ENCODE data around the gene PPFIA2.

- TF ChIP-seq POLR2AphosphoS5 (IDR thresholded peaks at IDR 0.05; ENCODE audit: low read depth, low read length) = no peak
- TF ChIP-seq, protein P1, sequence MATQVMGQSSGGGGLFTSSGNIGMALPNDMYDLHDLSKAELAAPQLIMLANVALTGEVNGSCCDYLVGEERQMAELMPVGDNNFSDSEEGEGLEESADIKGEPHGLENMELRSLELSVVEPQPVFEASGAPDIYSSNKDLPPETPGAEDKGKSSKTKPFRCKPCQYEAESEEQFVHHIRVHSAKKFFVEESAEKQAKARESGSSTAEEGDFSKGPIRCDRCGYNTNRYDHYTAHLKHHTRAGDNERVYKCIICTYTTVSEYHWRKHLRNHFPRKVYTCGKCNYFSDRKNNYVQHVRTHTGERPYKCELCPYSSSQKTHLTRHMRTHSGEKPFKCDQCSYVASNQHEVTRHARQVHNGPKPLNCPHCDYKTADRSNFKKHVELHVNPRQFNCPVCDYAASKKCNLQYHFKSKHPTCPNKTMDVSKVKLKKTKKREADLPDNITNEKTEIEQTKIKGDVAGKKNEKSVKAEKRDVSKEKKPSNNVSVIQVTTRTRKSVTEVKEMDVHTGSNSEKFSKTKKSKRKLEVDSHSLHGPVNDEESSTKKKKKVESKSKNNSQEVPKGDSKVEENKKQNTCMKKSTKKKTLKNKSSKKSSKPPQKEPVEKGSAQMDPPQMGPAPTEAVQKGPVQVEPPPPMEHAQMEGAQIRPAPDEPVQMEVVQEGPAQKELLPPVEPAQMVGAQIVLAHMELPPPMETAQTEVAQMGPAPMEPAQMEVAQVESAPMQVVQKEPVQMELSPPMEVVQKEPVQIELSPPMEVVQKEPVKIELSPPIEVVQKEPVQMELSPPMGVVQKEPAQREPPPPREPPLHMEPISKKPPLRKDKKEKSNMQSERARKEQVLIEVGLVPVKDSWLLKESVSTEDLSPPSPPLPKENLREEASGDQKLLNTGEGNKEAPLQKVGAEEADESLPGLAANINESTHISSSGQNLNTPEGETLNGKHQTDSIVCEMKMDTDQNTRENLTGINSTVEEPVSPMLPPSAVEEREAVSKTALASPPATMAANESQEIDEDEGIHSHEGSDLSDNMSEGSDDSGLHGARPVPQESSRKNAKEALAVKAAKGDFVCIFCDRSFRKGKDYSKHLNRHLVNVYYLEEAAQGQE (IDR thresholded peaks at IDR 0.05; ENCODE audit: insufficient read depth in 1 of 2, low read depth in 2 of 2, low read length in 2 of 2) = no peak
- no peak for TF ChIP-seq TAF1 (IDR thresholded peaks at IDR 0.05; ENCODE audit: borderline replicate concordance, insufficient read depth, low read length)
- TF ChIP-seq FOXP2 (optimal IDR thresholded peaks at IDR 0.05; ENCODE audit: borderline replicate concordance, extremely low read depth, extremely low read length, insufficient read depth) = no peak
- TF ChIP-seq SIN3A (IDR thresholded peaks at IDR 0.05; ENCODE audit: borderline replicate concordance, insufficient read depth, low read length) = no peak
Measured at GRCh38 chr12:81468206-81468605, 290.9 kb downstream of the PPFIA2 start.
